Sigmoid colon (tissue), 3 donors: Measurements from ENCODE around the gene SSTR5.

Experiments used
- CTCF ChIP-seq, 4 experiments: fragments of 450-650 bp in 3 of 4; fragments of 200-600 bp in 1 of 4; IDR thresholded peaks; one replicate each; pipeline ENCODE4 v1.5.1; 2016 to 2019; ENCODE audit warnings: antibody characterized with exemption in 4 of 4, mild to moderate bottlenecking in 3 of 4, moderate library complexity in 2 of 4
- POLR2A ChIP-seq, 2 donors: fragments of 450-650 bp; IDR thresholded peaks; one replicate each; pipeline ENCODE4 v1.6.1; 2016; ENCODE audit warnings: antibody characterized with exemption in 2 of 2, mild to moderate bottlenecking in 2 of 2, moderate library complexity in 2 of 2

GRCh38 chr16:1096169-1097082, 23.9 kb downstream of the SSTR5 start, which contains the start of gene C1QTNF8:
- TF ChIP-seq CTCF (IDR thresholded peaks at IDR 0.05), result no peak
- TF ChIP-seq POLR2A (IDR thresholded peaks at IDR 0.05), result no peak
